CD4-positive, alpha-beta memory T cell (primary cell): ENCODE measurements around the gene DHPS. TPM values are rescaled to one million over a fixed set of nuclear protein-coding genes. Genes with fewer than 3 reads are reported as not detected.
A peak's percentile ranks its signal among the peaks of the same experiment; 100 is the strongest.
"Not testable (repeated sequence)": the region's sequence is repeated elsewhere in the genome, so short reads cannot be mapped to it uniquely, and the experiment has no call there.

Source experiments
- CTCF ChIA-PET: fragments of 350-600 bp; sonication (Branson Sonifier 250); formaldehyde crosslinking; loops from one replicate; lab custom pipeline; 2021; ENCODE audit warnings: inconsistent platforms; ENCODE audit not compliant: partially characterized antibody; lab: Charles Lee
- POLR2A ChIA-PET: fragments of 350-600 bp; sonication (Branson Sonifier 250); formaldehyde crosslinking; loops from one replicate; lab custom pipeline; 2021; ENCODE audit not compliant: partially characterized antibody; lab: Charles Lee
- DNase-seq, 5 donors: peaks; one replicate each; pipeline versions ENCODE4 v3.0.0 to v3.0.0-alpha.2; 2020 to 2022; ENCODE audit warnings: mixed read lengths in 1 of 5
- H3K27ac ChIP-seq: one replicate; pipeline ENCODE4 v1.7.0; 2013; ENCODE audit warnings: low read depth, low read length
- H3K27me3 ChIP-seq: 2 replicates; pipeline ENCODE4 v1.7.0; 2013; ENCODE audit warnings: mild to moderate bottlenecking, low read length, moderate library complexity; ENCODE audit not compliant: insufficient read depth
- H3K36me3 ChIP-seq: 2 replicates; pipeline ENCODE4 v1.7.0; 2013; ENCODE audit warnings: mild to moderate bottlenecking, low read length, moderate library complexity; ENCODE audit not compliant: insufficient read depth
- H3K4me1 ChIP-seq: 2 replicates; pipeline ENCODE4 v1.7.0; 2013; ENCODE audit warnings: mild to moderate bottlenecking, low read length, moderate library complexity; ENCODE audit not compliant: insufficient read depth
- H3K4me3 ChIP-seq, 2 donors: one replicate each; pipeline ENCODE4 v1.7.0; 2013; ENCODE audit warnings: low read length in 2 of 2, mild to moderate bottlenecking in 1 of 2
- H3K9me3 ChIP-seq, 2 donors: one replicate each; pipeline ENCODE4 v1.7.0; 2013; ENCODE audit warnings: low read length in 2 of 2, control low read depth in 1 of 2; ENCODE audit not compliant: control insufficient read depth in 1 of 2
- H3K27ac Mint-ChIP-seq, 7 donors: one replicate each; pipeline ENCODE4 v1.8.0; 2020 to 2021; ENCODE audit warnings: mixed read lengths in 7 of 7, mild to moderate bottlenecking in 6 of 7, inconsistent platforms in 3 of 7, moderate library complexity in 3 of 7
- H3K27me3 Mint-ChIP-seq, 2 donors: one replicate each; pipeline ENCODE4 v1.8.0; 2020 to 2021; ENCODE audit warnings: mixed read lengths in 2 of 2
- H3K36me3 Mint-ChIP-seq, 2 donors: one replicate each; pipeline ENCODE4 v1.8.0; 2020 to 2021; ENCODE audit warnings: mixed read lengths in 2 of 2, inconsistent platforms in 1 of 2, mild to moderate bottlenecking in 1 of 2
- H3K4me1 Mint-ChIP-seq, 4 donors: one replicate each; pipeline ENCODE4 v1.8.0; 2020 to 2021; ENCODE audit warnings: mixed read lengths in 4 of 4, mild to moderate bottlenecking in 1 of 4
- H3K4me3 Mint-ChIP-seq, 8 donors: one replicate each; pipeline ENCODE4 v1.8.0; 2020 to 2021; ENCODE audit warnings: mixed read lengths in 8 of 8, mild to moderate bottlenecking in 7 of 8, moderate library complexity in 6 of 8, inconsistent platforms in 3 of 8
- H3K9me3 Mint-ChIP-seq, 8 donors: one replicate each; pipeline ENCODE4 v1.8.0; 2020 to 2021; ENCODE audit warnings: mixed read lengths in 8 of 8, mild to moderate bottlenecking in 5 of 8, inconsistent platforms in 3 of 8, moderate library complexity in 1 of 8
- intact Hi-C: fragments of 100-400 bp; cut with micrococcal nuclease; formaldehyde crosslinking; loops from one replicate; pipeline ENCODE4 v1.15.1; 2023
- polyA plus RNA-seq, 2 donors: library from polyadenylated mRNA; unstranded; fragments of 300-500 nt; fragmentation: Illumina TruSeq; gene quantifications; one replicate each; pipeline ENCODE4 v1.2.3, GENCODE V29; 2021
- total RNA-seq, 2 experiments: library from RNA; stranded (reverse); gene quantifications; one replicate each; pipeline ENCODE4 v1.2.3, GENCODE V29; 2021

DHPS gene
- total and polyA plus RNA-seq, 4 experiments from 2014 or later, result 77.3 to 197 (median 143) TPM

DNA sequence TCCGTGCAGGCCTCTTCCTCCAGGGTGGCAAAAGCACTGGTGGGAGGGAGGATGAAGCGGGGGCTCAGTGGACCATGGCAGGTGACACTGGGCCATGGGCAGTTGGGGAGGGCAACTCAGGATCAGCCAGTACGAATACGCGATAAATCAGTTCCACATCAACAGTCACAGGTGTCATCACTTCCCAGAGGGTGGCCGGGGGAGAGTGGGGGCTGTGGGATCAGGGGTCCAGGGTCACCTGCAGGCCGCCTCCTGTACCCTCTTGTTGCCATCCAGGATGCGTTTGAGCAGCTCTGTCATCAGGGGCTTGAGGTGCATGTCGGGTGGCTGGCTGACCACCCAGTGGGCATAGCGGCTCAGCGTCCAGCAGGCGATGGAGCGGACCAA lies 24.6 kb upstream of the DHPS start:
- Mint-ChIP-seq H3K36me3 (peaks cover 28 to 62% of the 10 kb centered on the region in 2 donors), H3K4me3 (no peak overlapping the region)

DNA sequence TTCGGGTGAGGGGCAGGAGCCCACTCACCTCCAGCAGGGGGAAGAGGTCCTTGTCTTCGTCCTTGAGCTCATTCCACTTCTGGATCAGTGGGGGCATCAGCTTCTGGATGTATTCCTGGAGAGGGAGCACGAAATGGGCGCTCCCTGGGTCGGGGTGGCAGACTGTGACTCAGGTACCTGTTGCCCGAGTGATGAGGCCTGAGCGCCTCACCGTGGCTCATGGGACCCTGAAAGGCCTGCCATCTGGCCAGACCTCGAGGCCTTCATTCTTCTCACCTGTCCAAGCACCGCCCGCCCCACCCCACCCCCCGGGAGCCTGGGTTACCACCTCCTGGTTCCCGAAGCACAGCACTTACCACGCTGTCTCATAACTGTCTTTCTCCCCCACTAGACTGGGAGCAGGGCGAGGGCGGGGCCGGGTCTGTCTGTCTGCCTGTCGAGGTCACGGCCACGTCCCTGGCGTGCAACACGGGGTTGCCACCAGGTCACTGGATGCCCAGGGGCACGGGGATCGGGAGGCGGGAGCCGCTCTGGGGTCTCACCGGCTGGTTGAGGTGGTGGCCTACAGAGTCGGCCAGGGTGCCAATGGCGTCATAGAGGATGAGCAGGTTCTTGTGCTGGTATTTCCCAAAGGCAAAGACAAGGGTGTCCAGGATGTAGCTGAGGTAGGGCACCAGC lies 24.1 kb upstream of the DHPS start:
- Histone ChIP-seq H3K4me3 (no peak overlapping the region), H3K36me3 (peaks cover 49% of the 10 kb centered on the region), H3K27ac (no peak overlapping the region), H3K4me1 (no peaks in the 10 kb centered on the region), H3K27me3 (no peaks in the 10 kb centered on the region), H3K9me3 (no peaks in the 10 kb centered on the region)
- intact Hi-C loops, result no loop called here
- Mint-ChIP-seq H3K27ac (no peak overlapping the region), H3K27me3 (no peaks in the 10 kb centered on the region), H3K4me3 (no peak overlapping the region), H3K36me3 (peaks cover 28 to 62% of the 10 kb centered on the region in 2 donors), H3K9me3 (no peaks in the 10 kb centered on the region), H3K4me1 (no peaks in the 10 kb centered on the region)
- DNase-seq, result no peak
- CTCF ChIA-PET, result no interaction called here
- POLR2A ChIA-PET, result no interaction called here

More for the DNA sequence above, 24.6 kb upstream of the DHPS start:
- POLR2A ChIA-PET, result no interaction called here
- Histone ChIP-seq H3K4me3 (no peak overlapping the region), H3K36me3 (peaks cover 52% of the 10 kb centered on the region), H3K4me1 (no peaks in the 10 kb centered on the region), H3K9me3 (no peaks in the 10 kb centered on the region), H3K27me3 (no peaks in the 10 kb centered on the region), H3K27ac (no peak overlapping the region)
- intact Hi-C loops, result no loop called here
- CTCF ChIA-PET, result no interaction called here
- Mint-ChIP-seq H3K27me3 (no peaks in the 10 kb centered on the region), H3K27ac (no peak overlapping the region), H3K9me3 (no peaks in the 10 kb centered on the region), H3K4me1 (no peaks in the 10 kb centered on the region)
- no peak for DNase-seq

DNA sequence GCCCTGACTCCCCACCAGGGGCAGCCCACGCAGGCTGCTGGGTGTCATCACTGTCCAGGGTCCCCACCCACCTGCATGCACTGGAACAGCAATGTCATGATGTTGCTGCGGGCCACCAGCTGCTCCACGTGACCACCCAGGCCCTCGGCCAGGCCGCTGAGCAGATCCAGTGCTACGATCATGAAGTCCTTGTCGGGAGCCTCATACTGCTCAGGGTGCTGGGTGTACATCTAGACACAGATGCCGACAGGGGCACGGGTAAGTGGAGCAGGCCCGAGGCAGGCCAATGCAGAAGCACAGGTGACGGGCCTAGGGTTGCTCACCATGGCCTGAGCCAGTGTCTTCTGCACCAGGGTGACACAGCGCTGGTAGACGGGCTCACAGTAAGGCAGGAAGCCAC lies 23.5 kb upstream of the DHPS start:
- Mint-ChIP-seq H3K9me3 (no peaks in the 10 kb centered on the region), H3K27ac (peak overlapping the region in 1 of 7 donors; percentile 41), H3K27me3 (no peaks in the 10 kb centered on the region), H3K4me1 (no peaks in the 10 kb centered on the region), H3K36me3 (peaks cover 24 to 58% of the 10 kb centered on the region in 2 donors), H3K4me3 (no peak overlapping the region)
- ChIA-PET CTCF (no interaction called here), POLR2A (no interaction called here)
- no peak for DNase-seq
- H3K36me3 ChIP-seq, result peaks cover 43% of the 10 kb centered on the region
- no peaks in the 10 kb centered on the region for H3K4me1 ChIP-seq
- intact Hi-C loops, result no loop called here
- no peaks in the 10 kb centered on the region for H3K27me3 ChIP-seq
- H3K9me3 ChIP-seq, result no peaks in the 10 kb centered on the region
- H3K27ac ChIP-seq, result no peak overlapping the region
- H3K4me3 ChIP-seq, result no peak overlapping the region

DNA sequence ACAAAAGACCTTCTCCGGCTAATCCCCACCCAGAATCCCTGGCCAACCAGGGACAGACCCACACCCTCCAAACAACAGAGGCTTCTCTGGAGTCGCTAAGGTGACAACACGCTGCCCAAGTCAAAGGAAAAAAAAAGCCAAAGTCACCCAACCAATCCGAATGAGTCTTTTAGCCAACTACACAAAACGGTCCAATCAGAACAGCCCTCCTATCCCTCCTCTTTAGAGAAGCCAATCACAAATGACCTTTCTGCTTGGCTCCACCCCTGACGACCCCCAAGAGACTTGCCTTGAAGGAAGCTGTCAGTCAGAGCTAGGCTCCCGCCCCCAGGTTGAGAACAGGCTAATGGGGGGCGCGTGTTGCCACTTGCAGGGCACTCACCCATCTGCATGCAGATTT lies 21.4 kb upstream of the DHPS start:
- peaks cover 34% of the 10 kb centered on the region for H3K36me3 ChIP-seq
- ChIA-PET POLR2A (no interaction called here), CTCF (no interaction called here)
- Mint-ChIP-seq H3K27ac (no peak overlapping the region), H3K9me3 (no peaks in the 10 kb centered on the region), H3K27me3 (no peaks in the 10 kb centered on the region), H3K4me3 (no peak overlapping the region), H3K4me1 (peaks cover 0 to 3% (median 2%) of the 10 kb centered on the region in 4 donors), H3K36me3 (peaks cover 23 to 54% of the 10 kb centered on the region in 2 donors)
- H3K4me3 ChIP-seq, result no peak overlapping the region
- no peaks in the 10 kb centered on the region for H3K4me1 ChIP-seq
- intact Hi-C loops, result no loop called here
- H3K27ac ChIP-seq, result no peak overlapping the region
- no peaks in the 10 kb centered on the region for H3K27me3 ChIP-seq
- H3K9me3 ChIP-seq, result no peaks in the 10 kb centered on the region
- DNase-seq, result no peak

DNA sequence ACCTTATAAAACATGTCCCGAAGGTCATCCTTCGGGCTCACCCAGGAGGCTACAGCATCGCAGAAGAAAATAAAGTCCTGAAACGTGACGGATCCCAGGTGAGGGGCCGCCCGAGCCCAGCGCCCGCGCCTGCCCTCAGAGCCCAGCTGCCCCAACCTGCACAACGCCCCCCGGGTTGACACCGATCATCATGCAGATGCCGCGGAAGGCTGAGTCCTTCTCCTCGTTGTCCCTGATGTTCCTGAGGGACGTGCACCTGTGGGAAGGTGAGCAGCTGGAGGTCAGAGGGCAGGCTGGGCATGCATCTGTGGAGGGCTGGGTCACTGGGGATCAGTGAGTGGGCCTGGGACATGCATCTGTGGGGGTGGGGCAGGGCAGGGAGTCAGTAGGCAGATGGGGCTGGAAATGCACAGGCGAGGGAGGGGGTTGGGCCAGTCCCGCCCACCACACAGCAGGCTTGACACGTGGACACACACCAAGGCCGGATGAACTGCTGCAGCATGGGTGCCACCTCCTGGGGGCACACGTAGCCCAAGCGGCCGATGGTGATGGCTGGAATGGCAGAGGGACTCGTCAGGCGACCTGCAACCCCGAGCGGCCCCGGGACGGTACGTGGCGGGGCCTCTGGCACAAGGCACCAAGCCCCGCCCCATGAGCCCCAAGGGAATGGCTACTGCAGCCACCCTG lies 20.1 kb upstream of the DHPS start:
- ChIA-PET CTCF (no interaction called here), POLR2A (interaction anchor here (0.6 kb wide), 1 partner anchor 69 kb away, joined by 3 read pairs; no protein-coding TSS in a partner anchor)
- Histone ChIP-seq H3K4me1 (peaks cover 5% of the 10 kb centered on the region), H3K27me3 (no peaks in the 10 kb centered on the region), H3K27ac (no peak overlapping the region), H3K36me3 (peaks cover 34% of the 10 kb centered on the region), H3K9me3 (no peaks in the 10 kb centered on the region), H3K4me3 (no peak overlapping the region)
- Mint-ChIP-seq H3K4me3 (no peak overlapping the region), H3K4me1 (peaks cover 2 to 7% (median 5%) of the 10 kb centered on the region in 4 donors), H3K9me3 (no peaks in the 10 kb centered on the region), H3K36me3 (peaks cover 23 to 53% of the 10 kb centered on the region in 2 donors), H3K27me3 (no peaks in the 10 kb centered on the region), H3K27ac (peak overlapping the region in 1 of 7 donors; percentile 53)
- DNase-seq, result no peak
- intact Hi-C loops, result no loop called here

DNA sequence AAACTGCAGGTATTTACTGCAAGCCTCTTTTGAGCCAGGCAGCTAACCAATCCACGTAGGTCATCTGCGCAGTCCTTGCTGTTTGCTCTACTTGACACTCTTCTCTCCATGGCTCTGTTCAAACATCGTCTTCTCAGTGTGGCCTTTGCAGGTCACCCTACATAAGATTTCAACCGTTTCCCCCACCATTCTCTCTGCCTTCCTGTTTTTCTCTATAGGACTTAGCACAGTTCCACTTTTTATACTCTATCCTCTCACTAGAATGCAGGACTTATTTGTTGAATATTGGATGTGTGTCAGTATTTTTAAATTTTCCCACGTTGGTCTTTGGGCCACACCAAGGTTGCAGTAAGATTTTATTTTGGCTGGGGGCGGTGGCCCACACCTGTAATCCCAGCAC lies 16.5 kb upstream of the DHPS start:
- Mint-ChIP-seq H3K27me3 (no peaks in the 10 kb centered on the region), H3K9me3 (peaks cover 0 to 2% (median 0%) of the 10 kb centered on the region in 8 donors), H3K36me3 (peaks cover 3 to 29% of the 10 kb centered on the region in 2 donors), H3K27ac (peak overlapping the region; percentile 22 to 91 (median 57)), H3K4me3 (peak overlapping the region; percentile 14 to 82 (median 72)), H3K4me1 (peaks cover 4 to 17% (median 10%) of the 10 kb centered on the region in 4 donors)
- POLR2A ChIA-PET, result interaction anchor here (3.4 to 4.4 kb wide), 2 partner anchors 17 to 23 kb away, joined by 24 to 26 read pairs; partner anchors contain the start of gene DHPS
- Histone ChIP-seq H3K9me3 (no peaks in the 10 kb centered on the region), H3K27me3 (no peaks in the 10 kb centered on the region), H3K36me3 (peaks cover 8% of the 10 kb centered on the region), H3K4me1 (peaks cover 17% of the 10 kb centered on the region), H3K4me3 (no peak overlapping the region), H3K27ac (no peak overlapping the region)
- no peak for DNase-seq
- intact Hi-C loops, result no loop called here
- CTCF ChIA-PET, result interaction anchor here (1.2 kb wide), 1 partner anchor 16 kb away, joined by 4 read pairs; no protein-coding TSS in a partner anchor

GRCh38 chr19:12697425-12697824 lies 15.7 kb upstream of the DHPS start:
- Mint-ChIP-seq H3K27ac (peak overlapping the region in 3 of 7 donors; percentile 13 to 98 (median 41)), H3K36me3 (peaks cover 0 to 25% of the 10 kb centered on the region in 2 donors), H3K4me3 (peak overlapping the region in 5 of 8 donors; percentile 31 to 52 (median 46)), H3K4me1 (peaks cover 4 to 17% (median 10%) of the 10 kb centered on the region in 4 donors)
- peaks cover 17% of the 10 kb centered on the region for H3K4me1 ChIP-seq
- ChIA-PET CTCF (interaction anchor here (1.4 to 1.5 kb wide), 2 partner anchors 26 to 58 kb away, joined by 4 to 5 read pairs; no protein-coding TSS in a partner anchor), POLR2A (interaction anchor here (1.0 to 4.4 kb wide), 7 partner anchors 16 to 150 kb away, joined by 3 to 34 read pairs (median 12); partner anchors contain the start of genes DHPS, GET3, JUNB and RNASEH2A)
- H3K27me3 ChIP-seq, H3K36me3 ChIP-seq, H3K4me3 ChIP-seq, H3K27ac ChIP-seq, H3K9me3 Mint-ChIP-seq, DNase-seq, intact Hi-C loops, H3K9me3 ChIP-seq, H3K27me3 Mint-ChIP-seq: not testable (repeated sequence)
